UCSD-AML1 (cell line): ENCODE measurements around the gene MYO5B.

Experiments used
- DNase-seq: peaks from one replicate; lab custom pipeline; 2025; ENCODE audit not compliant: unreplicated experiment; lab: John Stamatoyannopoulos, UW

Gene MYO5B

GRCh38 chr18:50073319-50073718, 121.6 kb downstream of the MYO5B start:
- no peak for DNase-seq

GRCh38 chr18:50072146-50072545, 122.8 kb downstream of the MYO5B start:
- DNase-seq, result no peak

GRCh38 chr18:50071397-50071796, 123.5 kb downstream of the MYO5B start:
- no peak for DNase-seq

GRCh38 chr18:50069422-50069821, 125.5 kb downstream of the MYO5B start:
- no peak for DNase-seq

- DNase-seq, result no peak
Observed at GRCh38 chr18:50065527-50065926, 129.4 kb downstream of the MYO5B start.

- DNase-seq, result no peak
Observed at GRCh38 chr18:50065039-50065438, 129.9 kb downstream of the MYO5B start.

GRCh38 chr18:50061876-50062517, 132.9 kb downstream of the MYO5B start:
- DNase-seq, result no peak

GRCh38 chr18:50060822-50061221, 134.1 kb downstream of the MYO5B start:
- DNase-seq, result no peak

GRCh38 chr18:50058731-50059130, 136.2 kb downstream of the MYO5B start:
- DNase-seq, result no peak

- DNase-seq, result no peak
Observed at GRCh38 chr18:50057009-50057408, 137.9 kb downstream of the MYO5B start.

- DNase-seq, result no peak
Observed at GRCh38 chr18:50056185-50056584, 138.8 kb downstream of the MYO5B start.

GRCh38 chr18:50055488-50055887, 139.5 kb downstream of the MYO5B start:
- DNase-seq, result no peak

GRCh38 chr18:50053111-50053510, 141.8 kb downstream of the MYO5B start:
- DNase-seq, result no peak

GRCh38 chr18:50051288-50051687, 143.7 kb downstream of the MYO5B start:
- DNase-seq, result no peak

- DNase-seq, result no peak
Observed at GRCh38 chr18:50045126-50045525, 149.8 kb downstream of the MYO5B start.

- DNase-seq, result no peak
Observed at GRCh38 chr18:50044402-50044801, 150.5 kb downstream of the MYO5B start.

- no peak for DNase-seq
Observed at GRCh38 chr18:50042611-50043010, 152.3 kb downstream of the MYO5B start.

- no peak for DNase-seq
Observed at GRCh38 chr18:50039746-50040145, 155.2 kb downstream of the MYO5B start.

GRCh38 chr18:50038448-50038847, 156.5 kb downstream of the MYO5B start:
- DNase-seq, result no peak

- no peak for DNase-seq
Observed at GRCh38 chr18:50034029-50034428, 160.9 kb downstream of the MYO5B start.

- no peak for DNase-seq
Observed at GRCh38 chr18:50033004-50033403, 161.9 kb downstream of the MYO5B start.

- no peak for DNase-seq
Observed at GRCh38 chr18:50030146-50030545, 164.8 kb downstream of the MYO5B start.

GRCh38 chr18:50027996-50028395, 167.0 kb downstream of the MYO5B start:
- no peak for DNase-seq
